Ovary (tissue), 9 donors: Measurements from ENCODE around the gene DEPDC4. TPM values are rescaled to one million over a fixed set of nuclear protein-coding genes. Genes with fewer than 3 reads are reported as not detected.

Experiments used
- DNase-seq, 5 donors: peaks; one replicate each; pipeline ENCODE4 v3.0.0-alpha.2; 2019 to 2020
- H3K27ac ChIP-seq, 2 donors: fragments of 200-600 bp; one replicate each; pipeline versions ENCODE4 v1.5.1 to v1.8.0; 2019 to 2022
- H3K27me3 ChIP-seq: fragments of 200-600 bp; one replicate; pipeline ENCODE4 v1.8.0; 2022
- H3K36me3 ChIP-seq: fragments of 200-600 bp; sonication (generic); one replicate; pipeline ENCODE4 v1.5.1; 2019
- H3K4me1 ChIP-seq: one replicate; pipeline ENCODE4 v1.8.1; 2013; ENCODE audit warnings: mild to moderate bottlenecking, moderate library complexity; ENCODE audit not compliant: insufficient read depth
- H3K4me3 ChIP-seq: fragments of 200-600 bp; sonication (generic); one replicate; pipeline ENCODE4 v1.5.1; 2017
- H3K9me3 ChIP-seq, 2 donors: fragments of 200-600 bp in 1 of 2; sonication (generic) in 1 of 2; one replicate each; pipeline versions ENCODE4 v1.5.1 to v1.8.1; 2013 to 2019; ENCODE audit warnings: mild to moderate bottlenecking in 1 of 2, moderate library complexity in 1 of 2
- CTCF ChIP-seq, 3 donors: fragments of 450-650 bp in 2 of 3; fragments of 200-600 bp in 1 of 3; IDR thresholded peaks; one replicate each; pipeline versions ENCODE4 v1.5.1 to v1.8.0; 2016 to 2022; ENCODE audit warnings: antibody characterized with exemption in 3 of 3, mild to moderate bottlenecking in 1 of 3
- EP300 ChIP-seq: sonication (generic); formaldehyde crosslinking; IDR thresholded peaks from one replicate; pipeline ENCODE4 v1.6.1; 2017; ENCODE audit warnings: antibody characterized with exemption
- POLR2A ChIP-seq: fragments of 450-650 bp; IDR thresholded peaks from one replicate; pipeline ENCODE4 v1.6.1; 2017; ENCODE audit warnings: antibody characterized with exemption, mild to moderate bottlenecking, moderate library complexity
- WGBS, 3 donors: extraction: QIAGEN DNeasy Blood & Tissue Kit in 1 of 3; methylation state at CpG; one replicate each; pipeline versions ENCODE4 v1.1.5 to v1.1.7; 2013 to 2017; 5-methylcytosine and 5-hydroxymethylcytosine counted together
- intact Hi-C, 4 donors: fragments of 100-400 bp; cut with DNase I; formaldehyde crosslinking; loops; one replicate each; pipeline versions ENCODE4 v1.11.0 to v1.15.1; 2022 to 2023
- polyA plus RNA-seq, 2 donors: library from polyadenylated mRNA; stranded (reverse); fragments of 200-250 nt in 1 of 2; fragments of 350-450 nt in 1 of 2; fragmentation: Illumina TruSeq in 1 of 2; extraction: RNeasy Lipid Tissue Mini Kit (QIAGEN cat#74804) in 1 of 2; gene quantifications; one replicate each; pipeline ENCODE4 v1.2.3, GENCODE V29; 2013 to 2014
- total RNA-seq, 7 donors: library from RNA; depleted of rRNA in 2 of 7; stranded (reverse); fragments of >200 nt in 2 of 7; fragmentation: NEBNext Ultra II Directional in 3 of 7; extraction: Animal tissue kit (Norgen Biotek cat#: 25700) in 3 of 7; gene quantifications; one replicate each; pipeline versions ENCODE4 v1.1.0 to v1.2.4, GENCODE V29; 2016 to 2023
- donor health status: DM: no; HTN: no; CAD: no; lungs with moderate emphysema.
- donor health status: DM: no; HTN: no; CAD: no.
- donor health status: Bipolar disorder and iron deficiency.
- donor health status: DM: yes; HTN: yes; CAD: no.
- donor health status: DM: no; HTN: no; CAD: no.
- donor health status: DM: yes; HTN: yes; CAD: no.

The DEPDC4 gene
- total and polyA plus RNA-seq, 9 donors: 0.24 to 2.6 (median 0.99) TPM; not detected in 1

GRCh38 chr12:100221523-100221922, 45.4 kb downstream of the DEPDC4 start:
- no peak overlapping the region for H3K27ac ChIP-seq
- no peaks in the 10 kb centered on the region for H3K27me3 ChIP-seq
- no peaks in the 10 kb centered on the region for H3K4me1 ChIP-seq
- no peak for DNase-seq
- 92 to 97% (median 92%) methylated on average over 3 of the region's 3 CpGs for WGBS, 3 donors
- H3K36me3 ChIP-seq: no peaks in the 10 kb centered on the region
- H3K9me3 ChIP-seq: no peaks in the 10 kb centered on the region
- TF ChIP-seq CTCF (IDR thresholded peaks at IDR 0.05) (no peak), EP300 (no peak), POLR2A (no peak)
- intact Hi-C loops: no loop called here
- no peak overlapping the region for H3K4me3 ChIP-seq

DNA sequence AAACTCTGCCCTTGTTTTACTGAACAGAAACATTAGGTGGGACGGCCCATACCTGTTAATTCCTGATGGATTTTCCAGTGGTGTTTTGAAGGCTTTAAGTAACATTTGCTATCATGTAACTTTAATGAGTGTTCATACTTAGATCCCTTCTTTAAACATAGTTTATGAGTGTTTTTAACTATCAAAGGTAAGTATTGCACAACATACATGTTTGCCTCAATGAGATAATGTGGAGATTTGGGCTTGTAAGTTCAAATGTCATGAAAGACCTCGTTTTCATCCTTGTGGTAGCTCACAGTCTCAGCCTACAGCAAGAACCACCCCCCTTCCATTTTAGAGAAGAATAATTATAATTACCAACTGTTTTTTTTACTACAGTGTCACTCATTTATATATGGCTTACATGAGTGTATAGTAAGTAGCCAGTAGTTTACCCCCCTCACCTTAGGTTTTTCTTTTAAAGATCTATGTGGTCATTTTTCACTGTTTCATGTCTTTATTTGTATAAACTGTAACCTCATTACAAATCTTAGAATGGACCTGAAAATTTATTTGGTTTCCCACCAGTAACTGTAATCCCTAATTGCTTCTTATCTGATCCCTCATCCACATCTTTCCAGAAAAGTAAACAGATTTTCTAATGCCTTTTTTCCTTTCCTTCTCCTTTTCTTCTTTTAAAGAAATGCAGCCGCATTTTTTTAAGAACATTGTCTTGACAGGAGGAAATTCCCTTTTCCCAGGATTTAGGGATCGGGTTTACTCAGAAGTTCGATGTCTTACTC, 47.4 kb downstream of the DEPDC4 start:
- 77 to 87% (median 84%) methylated on average over 5 of the region's 5 CpGs for WGBS, 3 donors
- Histone ChIP-seq H3K9me3 (no peaks in the 10 kb centered on the region), H3K27me3 (no peaks in the 10 kb centered on the region), H3K27ac (no peak overlapping the region), H3K4me3 (no peak overlapping the region), H3K36me3 (no peaks in the 10 kb centered on the region), H3K4me1 (no peaks in the 10 kb centered on the region)
- no peak for DNase-seq
- TF ChIP-seq POLR2A (no peak), EP300 (no peak), CTCF (IDR thresholded peaks at IDR 0.05) (no peak)
- intact Hi-C loops: no loop called here

DNA sequence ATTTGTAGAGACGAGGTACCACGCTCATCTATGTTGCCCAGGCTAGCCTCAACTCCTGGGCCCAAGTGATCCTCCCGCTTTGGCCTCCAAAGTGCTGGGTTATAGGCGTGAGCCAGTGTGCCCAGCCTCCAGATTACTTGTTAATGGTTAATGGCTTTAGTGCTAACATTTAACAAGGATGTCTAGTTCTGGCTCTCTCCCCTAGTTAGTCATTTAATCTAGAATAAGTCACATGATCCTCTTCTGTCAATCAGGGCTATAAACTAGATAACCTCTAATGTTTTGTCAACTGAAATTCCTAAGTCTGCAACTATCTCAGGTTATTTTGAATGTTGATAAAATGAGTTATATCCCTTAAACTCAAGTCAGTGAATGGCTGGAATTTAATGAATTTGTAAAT, 50.5 kb downstream of the DEPDC4 start:
- Histone ChIP-seq H3K27me3 (no peaks in the 10 kb centered on the region), H3K4me1 (no peaks in the 10 kb centered on the region), H3K27ac (no peak overlapping the region), H3K9me3 (no peaks in the 10 kb centered on the region), H3K36me3 (no peaks in the 10 kb centered on the region), H3K4me3 (no peak overlapping the region)
- no peak for TF ChIP-seq EP300
- TF ChIP-seq POLR2A: no peak
- TF ChIP-seq CTCF (IDR thresholded peaks at IDR 0.05): no peak
- intact Hi-C loops: no loop called here
- WGBS, 3 donors: 92 to 98% (median 97%) methylated on average over 4 of the region's 4 CpGs
- no peak for DNase-seq

DNA sequence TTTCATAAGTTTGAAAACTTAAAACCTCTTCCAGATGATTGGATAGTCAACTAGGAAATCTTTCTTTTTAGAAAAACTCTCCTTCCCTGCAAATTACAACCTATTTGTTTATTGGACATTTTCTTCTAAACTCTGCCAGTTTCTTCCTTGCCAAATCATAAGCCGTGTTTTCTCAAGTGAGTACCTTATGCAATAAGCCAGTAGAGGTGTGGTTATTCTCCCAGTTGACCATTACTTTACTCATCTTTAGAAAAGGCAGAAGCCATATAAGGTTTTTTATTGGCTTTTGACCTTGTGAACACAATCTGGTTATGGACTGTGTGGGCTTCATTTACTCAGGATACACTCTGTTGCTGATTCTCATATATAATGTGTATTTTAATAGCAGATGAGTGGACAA, 51.7 kb downstream of the DEPDC4 start:
- H3K27me3 ChIP-seq: no peaks in the 10 kb centered on the region
- no peaks in the 10 kb centered on the region for H3K4me1 ChIP-seq
- no peak overlapping the region for H3K4me3 ChIP-seq
- H3K9me3 ChIP-seq: no peaks in the 10 kb centered on the region
- H3K27ac ChIP-seq: no peak overlapping the region
- no peaks in the 10 kb centered on the region for H3K36me3 ChIP-seq
- intact Hi-C loops: no loop called here
- no peak for DNase-seq
- 61 to 88% (median 77%) methylated on average over 1 of the region's 1 CpG for WGBS, 3 donors
- TF ChIP-seq EP300 (no peak), POLR2A (no peak), CTCF (IDR thresholded peaks at IDR 0.05) (no peak)
